MV-4-11 (cell line): ENCODE results near the gene IFT27.
"Not testable (repeated sequence)": the region's sequence is repeated elsewhere in the genome, so short reads cannot be mapped to it uniquely, and the experiment has no call there.

Source experiments
- DNase-seq: peaks from one replicate; lab custom pipeline; 2025; lab: John Stamatoyannopoulos, UW

IFT27 gene

DNA sequence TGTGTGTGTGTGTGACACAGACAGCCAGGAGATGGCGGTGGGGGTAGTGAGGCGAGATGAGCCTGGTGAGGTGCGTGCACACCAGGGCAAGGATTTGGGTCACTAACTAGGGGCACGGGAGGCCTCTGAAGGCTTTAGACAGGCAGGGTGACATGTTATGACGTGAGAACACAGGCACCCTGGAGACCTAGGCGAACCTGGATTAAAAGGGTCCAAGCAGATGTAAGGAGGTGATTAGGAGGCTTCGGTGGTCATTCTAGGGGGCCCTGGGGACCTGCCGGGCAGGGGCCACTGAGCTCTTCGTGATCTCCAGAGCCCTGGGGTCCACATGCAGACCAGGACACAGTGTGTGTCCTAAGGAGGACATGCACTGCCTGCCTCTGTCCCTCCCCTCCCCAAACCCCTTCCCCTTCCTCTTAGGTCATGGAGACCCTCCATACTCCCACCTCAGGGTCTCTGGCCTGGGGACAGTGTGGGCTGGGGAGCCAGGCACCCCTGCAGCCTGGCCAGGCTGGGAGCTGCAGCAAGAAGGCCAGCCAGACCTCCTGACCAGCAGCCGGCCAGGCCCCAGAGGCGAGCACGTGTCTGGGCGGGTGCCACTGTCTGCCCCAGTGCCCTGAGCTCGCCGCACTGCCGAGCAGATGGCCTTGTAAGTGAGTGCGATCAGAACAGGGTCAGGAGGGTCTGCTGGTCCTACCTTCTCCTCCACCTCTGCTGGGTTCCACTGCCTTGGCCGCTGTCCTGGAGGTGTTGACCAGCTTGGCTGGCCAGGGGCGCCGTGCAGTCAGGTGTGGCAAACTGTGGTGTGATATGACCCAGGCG is 32.1 kb downstream of the IFT27 start:
- DNase-seq = no peak

- no peak for DNase-seq
These were observed 32.9 kb downstream of the IFT27 start for GRCh38 chr22:36743011-36743410.

- DNase-seq = peak; percentile 2
These were observed 34.0 kb downstream of the IFT27 start for GRCh38 chr22:36741968-36742367.

GRCh38 chr22:36741204-36741793 is 34.6 kb downstream of the IFT27 start:
- DNase-seq = peak; percentile 35

GRCh38 chr22:36740716-36741115 is 35.2 kb downstream of the IFT27 start:
- DNase-seq = no peak

DNA sequence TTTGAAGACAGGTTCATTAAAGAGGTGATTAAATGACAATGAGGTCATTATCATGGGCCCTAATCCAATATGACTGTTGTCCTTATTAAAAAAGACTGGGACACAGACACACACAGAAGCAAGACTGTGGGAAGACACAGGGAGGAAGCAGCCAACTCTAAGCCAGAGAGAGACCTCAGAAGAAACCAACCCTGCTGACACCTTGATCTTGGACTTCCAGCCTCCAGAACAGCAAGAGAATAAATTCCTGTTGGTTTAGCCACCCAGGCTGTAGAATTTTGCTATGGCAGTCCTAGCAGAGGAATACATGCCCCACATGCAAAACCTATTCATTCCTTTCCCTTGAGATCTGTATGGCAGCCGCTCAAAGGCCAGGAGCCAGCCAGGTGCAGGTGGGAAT is 36.7 kb downstream of the IFT27 start:
- DNase-seq = no peak

DNA sequence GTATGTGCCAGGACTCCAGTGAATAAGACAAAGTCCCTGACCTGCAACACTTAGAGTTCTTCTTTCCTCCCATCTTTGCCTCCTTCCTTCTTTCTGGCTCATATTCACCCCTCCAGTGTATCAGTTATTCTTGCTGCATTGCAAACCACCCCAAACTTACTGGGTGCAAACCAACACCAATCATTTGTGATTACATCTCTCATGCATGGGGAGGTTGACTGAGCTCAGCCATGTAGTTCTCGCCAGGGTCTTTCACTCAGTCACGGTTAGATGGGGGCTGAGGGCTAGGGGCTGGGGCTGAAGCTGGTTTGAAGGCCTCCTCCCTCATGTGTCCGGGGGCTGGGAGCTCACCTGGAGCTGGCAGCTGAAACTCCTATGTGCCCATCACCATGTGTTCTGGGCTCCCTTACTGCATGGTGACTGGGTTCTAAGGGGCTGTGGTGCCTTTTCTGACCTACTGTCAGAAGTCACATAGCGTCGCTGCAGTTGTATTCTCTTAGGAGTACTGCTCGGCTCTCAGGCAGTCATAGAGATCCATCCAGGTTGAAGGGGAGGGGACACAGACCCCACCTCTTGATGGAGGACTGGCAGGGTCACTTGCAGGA is 37.4 kb downstream of the IFT27 start:
- no peak for DNase-seq

DNA sequence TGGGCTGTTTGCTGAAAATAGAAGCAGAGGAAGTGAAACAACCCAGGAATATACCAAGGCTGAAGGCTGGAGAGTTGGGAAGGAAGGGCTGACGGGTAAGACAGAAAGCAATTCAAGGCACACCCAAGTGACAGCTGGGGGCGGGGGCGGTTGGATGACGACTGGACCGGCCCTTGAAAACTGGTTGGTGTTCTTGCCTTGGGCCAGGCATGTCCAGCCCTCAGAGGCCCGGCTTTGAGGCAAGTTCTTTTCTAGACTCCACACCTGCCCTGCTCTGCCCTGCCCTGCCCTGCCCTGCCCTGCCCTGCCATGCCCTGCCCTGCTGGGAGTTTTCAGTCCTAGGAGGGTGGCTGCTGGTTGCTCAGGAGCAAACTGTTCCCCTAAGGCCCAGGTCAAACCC is 38.1 kb downstream of the IFT27 start:
- peak; percentile 82 for DNase-seq

- DNase-seq = peak; percentile 35
These were observed 39.1 kb downstream of the IFT27 start for GRCh38 chr22:36736701-36737320.

DNA sequence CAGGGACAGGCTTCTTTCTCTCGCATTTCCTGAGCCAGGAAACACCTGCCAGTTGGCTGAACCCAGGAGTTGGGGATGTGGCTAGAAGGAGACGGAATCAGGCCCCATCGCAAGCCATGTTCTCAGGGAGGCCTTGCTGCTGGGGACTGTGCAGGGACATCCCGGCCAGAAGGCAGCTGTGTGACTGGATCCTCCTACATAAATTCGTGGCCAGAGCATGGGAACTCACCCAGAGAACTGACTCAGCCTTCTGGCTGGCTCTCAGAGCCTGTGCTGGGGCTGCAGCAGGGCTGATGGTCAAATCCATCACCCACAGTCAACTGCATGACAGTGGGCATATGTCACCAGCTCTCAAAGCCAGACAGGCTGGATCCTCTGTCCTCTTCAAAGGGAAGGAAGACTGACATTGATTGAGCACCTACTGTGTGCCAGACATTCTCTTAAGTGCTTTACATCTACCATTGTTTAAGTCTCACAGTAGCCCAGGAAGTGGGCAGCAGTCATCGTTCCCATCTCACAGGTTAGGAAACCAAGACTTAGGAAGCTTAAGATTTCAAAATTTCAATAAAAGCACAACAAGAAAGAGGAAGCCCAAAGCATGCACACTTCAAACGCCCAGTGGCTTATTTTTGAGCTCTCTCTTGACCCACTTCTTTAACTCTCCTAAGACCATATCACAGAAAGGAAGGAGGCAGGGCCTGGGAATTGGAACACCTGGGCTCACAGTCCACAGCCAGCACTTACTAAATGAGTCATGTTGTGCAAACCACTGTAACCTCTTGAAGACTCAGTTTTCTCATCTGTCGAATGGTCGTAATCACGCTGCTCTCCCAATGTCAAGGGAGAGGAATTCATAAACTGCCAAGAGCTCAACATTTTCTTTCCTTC is 41.5 kb downstream of the IFT27 start:
- peak; percentile 80 for DNase-seq

DNA sequence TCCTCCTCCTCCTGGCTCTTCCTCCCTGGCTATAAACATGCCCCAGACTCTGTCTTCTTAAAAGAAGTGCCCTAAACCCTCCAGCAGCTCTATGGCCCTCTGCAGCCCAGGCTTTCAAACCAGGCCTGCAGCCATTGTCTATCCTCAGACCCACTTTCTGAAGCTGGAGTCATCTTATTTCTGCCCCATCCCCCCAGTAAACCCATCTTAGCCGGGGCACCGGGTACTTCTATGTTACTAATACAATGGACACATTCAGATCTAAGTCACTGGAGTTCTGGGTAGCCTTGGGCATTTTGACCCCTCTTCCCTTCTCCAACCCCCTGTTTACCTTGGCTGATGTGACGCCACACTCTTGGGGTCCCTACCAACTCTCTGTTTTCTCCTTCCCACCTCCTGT is 42.6 kb downstream of the IFT27 start:
- no peak for DNase-seq

GRCh38 chr22:36732609-36733008 is 43.3 kb downstream of the IFT27 start:
- no peak for DNase-seq

DNA sequence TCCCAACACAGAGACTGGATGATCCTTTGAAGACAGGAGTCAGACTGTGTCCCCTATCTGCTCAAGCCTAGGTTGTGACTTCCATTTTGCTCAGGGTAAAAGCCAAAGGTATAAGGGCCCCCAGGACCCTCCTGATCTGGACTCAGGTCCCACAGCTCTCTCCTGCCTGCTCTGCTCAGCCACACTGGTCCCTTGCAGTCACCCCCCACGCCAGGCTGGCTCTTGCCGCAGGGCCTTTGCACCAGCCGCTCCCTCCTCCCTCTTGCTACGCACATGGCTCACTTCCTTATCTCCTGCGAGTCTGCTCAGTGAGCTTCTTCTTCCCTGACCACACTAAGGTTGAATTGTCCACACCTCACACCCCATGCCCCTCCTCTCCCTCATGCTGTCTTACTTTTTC is 44.0 kb downstream of the IFT27 start:
- DNase-seq = no peak

GRCh38 chr22:36731321-36731720 is 44.6 kb downstream of the IFT27 start:
- DNase-seq = not testable (repeated sequence)

DNA sequence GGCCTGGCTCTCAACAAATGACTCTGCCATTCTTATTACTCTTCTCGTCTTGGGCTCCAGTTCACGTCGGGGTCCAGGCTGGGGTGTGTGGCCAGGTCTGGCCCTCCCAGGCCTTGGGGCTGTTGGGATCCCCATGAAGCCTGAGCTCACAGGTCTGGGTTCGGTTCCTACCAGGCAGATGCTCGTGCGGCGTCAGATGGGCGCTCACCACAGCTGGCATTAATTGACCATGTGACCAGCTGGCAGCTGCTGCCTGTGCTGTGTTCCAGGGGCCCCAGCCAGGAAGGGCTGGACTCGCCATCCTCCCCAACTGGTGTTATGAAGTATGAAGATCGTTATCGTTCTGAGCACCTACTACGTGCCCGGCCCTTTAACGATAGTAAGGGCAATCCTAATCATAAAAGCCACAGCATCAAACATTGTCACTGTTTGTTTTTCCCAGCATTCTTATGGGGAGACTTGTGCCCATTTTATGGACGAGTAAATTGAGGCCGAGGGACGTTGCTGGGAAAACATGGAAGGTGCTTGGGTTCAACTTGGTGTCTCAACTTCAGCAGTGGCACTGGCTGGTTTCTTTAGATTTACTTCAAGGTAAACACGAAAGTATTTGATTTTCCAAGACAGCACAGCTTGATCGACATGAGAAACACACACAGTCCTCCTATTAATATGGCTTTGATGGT is 45.6 kb downstream of the IFT27 start:
- no peak for DNase-seq

DNA sequence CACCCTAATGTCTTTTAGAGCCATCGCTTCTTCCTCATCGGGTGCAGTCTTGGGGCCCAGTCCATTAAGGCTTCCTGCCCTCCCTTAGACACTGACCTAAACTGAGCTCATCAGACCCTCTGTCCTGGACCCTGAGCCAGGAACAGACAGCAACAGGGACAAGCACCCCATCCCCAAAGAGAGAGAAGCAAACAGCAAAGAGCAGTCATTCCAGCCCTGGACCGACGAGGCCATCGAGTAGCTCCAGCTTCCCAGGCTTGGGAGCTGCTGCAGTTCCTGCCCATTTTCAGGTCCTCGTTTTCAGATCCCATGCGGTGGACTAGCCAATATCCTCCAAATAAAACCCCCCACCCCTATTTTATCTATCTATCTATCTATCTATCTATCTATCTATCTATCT is 46.6 kb downstream of the IFT27 start:
- no peak for DNase-seq

- DNase-seq = no peak
These were observed 47.4 kb downstream of the IFT27 start for GRCh38 chr22:36728505-36728904.

DNA sequence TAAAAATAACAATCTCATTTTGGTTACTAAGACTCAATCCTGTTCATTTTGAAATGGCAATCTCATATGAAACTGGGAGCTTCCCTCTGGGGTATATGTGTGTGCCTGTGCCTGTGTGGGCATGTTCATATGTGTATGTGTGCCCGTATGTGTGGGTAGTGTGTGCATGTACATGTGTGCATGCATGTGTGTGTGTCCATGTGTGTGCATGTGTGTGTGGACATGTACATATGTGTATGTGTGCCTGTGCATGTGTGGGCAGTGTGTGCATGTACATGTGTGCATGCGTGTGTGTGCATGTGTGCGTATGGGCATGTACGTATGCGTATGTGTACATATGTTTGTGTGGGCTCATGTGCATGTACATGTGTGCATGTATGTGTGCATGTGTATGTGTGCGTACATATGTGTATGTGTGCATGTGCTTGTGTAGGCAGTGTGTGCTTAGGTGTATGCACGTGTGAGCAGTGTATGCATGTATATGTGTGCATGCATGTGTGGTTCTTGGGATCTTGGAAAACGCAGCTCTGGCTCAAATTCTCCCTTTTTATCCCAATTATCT is 47.9 kb downstream of the IFT27 start:
- no peak for DNase-seq

DNA sequence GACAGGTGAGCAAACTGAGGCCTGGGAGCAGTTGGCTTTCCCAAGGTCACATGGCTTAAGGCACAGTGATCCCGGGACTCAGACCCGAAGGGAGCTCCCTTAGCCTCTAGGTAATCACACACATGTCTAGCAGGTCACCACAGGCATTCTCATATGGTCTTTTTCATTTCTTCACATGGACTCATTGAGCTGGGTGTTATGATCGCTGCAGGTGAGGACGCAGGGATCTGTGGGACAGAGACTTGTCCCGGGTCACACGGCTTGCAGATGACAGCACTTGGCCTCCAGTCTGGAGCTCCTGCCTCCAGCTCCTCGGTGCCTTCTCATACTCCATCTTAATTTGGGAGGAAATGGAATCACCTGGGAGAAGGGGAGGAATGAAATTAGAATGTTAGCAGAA is 48.8 kb downstream of the IFT27 start:
- DNase-seq = no peak

DNA sequence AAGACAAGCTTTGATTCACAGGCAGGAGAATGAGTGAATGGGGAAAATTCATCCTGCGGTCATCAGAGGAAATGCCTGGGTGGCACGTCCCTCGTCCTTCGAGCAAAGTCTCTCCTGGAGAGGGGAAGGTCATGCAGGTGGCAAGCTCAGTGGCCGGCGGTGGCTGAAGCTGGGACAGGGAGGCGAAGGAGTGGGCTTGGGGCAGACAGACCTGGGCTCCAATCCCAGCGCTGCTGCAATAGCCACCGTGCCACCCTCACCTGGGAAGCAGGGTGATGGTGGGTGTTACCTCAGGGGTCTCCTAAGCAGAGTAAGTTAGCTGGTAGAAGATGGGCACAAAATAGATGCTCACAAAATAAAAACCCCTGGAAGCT is 49.9 kb downstream of the IFT27 start:
- no peak for DNase-seq
